Mesendoderm (in vitro differentiated cells): ENCODE data around the gene TMEM60.
A peak's percentile ranks its signal among the peaks of the same experiment; 100 is the strongest.
"Not testable (repeated sequence)": the region's sequence is repeated elsewhere in the genome, so short reads cannot be mapped to it uniquely, and the experiment has no call there.

Experiments used
- DNase-seq: peaks from one replicate; pipeline ENCODE4 v3.0.0; 2013
- H2AK5ac ChIP-seq: 2 replicates; pipeline ENCODE4 v1.6.1; 2013; ENCODE audit warnings: low read length, inconsistent platforms
- H2BK120ac ChIP-seq: 2 replicates; pipeline ENCODE4 v1.6.1; 2013; ENCODE audit warnings: low read depth, mild to moderate bottlenecking, low read length, moderate library complexity, mixed read lengths
- H2BK15ac ChIP-seq: replicated peaks from 2 replicates; pipeline ENCODE4 v1.6.1; 2013; ENCODE audit warnings: low read depth, mild to moderate bottlenecking, moderate library complexity
- H2BK5ac ChIP-seq: 2 replicates; pipeline ENCODE4 v1.6.1; 2013; ENCODE audit warnings: low read length, inconsistent platforms
- H3K18ac ChIP-seq: 2 replicates; pipeline ENCODE4 v1.6.1; 2013; ENCODE audit warnings: mild to moderate bottlenecking, low read length, mixed read lengths
- H3K23ac ChIP-seq: one replicate; pipeline ENCODE4 v1.6.1; 2013; ENCODE audit warnings: low read length
- H3K27ac ChIP-seq: 2 replicates; pipeline ENCODE4 v1.5.1; 2013; ENCODE audit warnings: low read depth, mild to moderate bottlenecking, inconsistent platforms, low read length, moderate library complexity
- H3K27me3 ChIP-seq: 2 replicates; pipeline ENCODE4 v1.6.1; 2013; ENCODE audit warnings: low read length, control low read depth, mild to moderate bottlenecking, inconsistent platforms; ENCODE audit not compliant: insufficient read depth, poor library complexity
- H3K36me3 ChIP-seq: 2 replicates; pipeline ENCODE4 v1.6.1; 2013; ENCODE audit warnings: low read length, inconsistent platforms; ENCODE audit not compliant: control insufficient read depth, insufficient read depth
- H3K4ac ChIP-seq: one replicate; pipeline ENCODE4 v1.6.1; 2013; ENCODE audit warnings: low read depth, mild to moderate bottlenecking, low read length, moderate library complexity
- H3K4me1 ChIP-seq: 2 replicates; pipeline ENCODE4 v1.6.1; 2013; ENCODE audit warnings: low read depth, low read length, inconsistent platforms; ENCODE audit not compliant: control insufficient read depth
- H3K4me2 ChIP-seq: 2 replicates; pipeline ENCODE4 v1.6.1; 2013; ENCODE audit warnings: low read length
- H3K4me3 ChIP-seq: 2 replicates; pipeline ENCODE4 v1.5.1; 2013; ENCODE audit warnings: mild to moderate bottlenecking, low read length
- H3K56ac ChIP-seq: one replicate; pipeline ENCODE4 v1.6.1; 2013; ENCODE audit warnings: low read length
- H3K79me1 ChIP-seq: 2 replicates; pipeline ENCODE4 v1.6.1; 2013; ENCODE audit warnings: low read length, inconsistent platforms
- H3K79me2 ChIP-seq: 2 replicates; pipeline ENCODE4 v1.6.1; 2013; ENCODE audit warnings: mild to moderate bottlenecking, low read length; ENCODE audit not compliant: control insufficient read depth, insufficient read depth
- H3K9ac ChIP-seq: 2 replicates; pipeline ENCODE4 v1.6.1; 2013; ENCODE audit warnings: low read length, inconsistent platforms
- H4K5ac ChIP-seq: one replicate; pipeline ENCODE4 v1.6.1; 2013; ENCODE audit warnings: low read length
- H4K8ac ChIP-seq: one replicate; pipeline ENCODE4 v1.6.1; 2013; ENCODE audit warnings: low read depth, mild to moderate bottlenecking, control low read depth, low read length, moderate library complexity
- WGBS: extraction: QIAGEN DNeasy Blood & Tissue Kit; methylation state at CpG from one replicate; pipeline ENCODE4 v1.1.7; 2013; ENCODE audit warnings: low lambda C conversion rate, missing lambda C conversion rate; ENCODE audit not compliant: insufficient coverage; ENCODE audit errors: extremely low coverage; 5-methylcytosine and 5-hydroxymethylcytosine counted together

Gene TMEM60

GRCh38 chr7:77791956-77792355 is 6.3 kb downstream of the TMEM60 start:
- H3K36me3 ChIP-seq = no peaks in the 10 kb centered on the region
- no peak overlapping the region for H3K27ac ChIP-seq

GRCh38 chr7:77791336-77791735 is 6.9 kb downstream of the TMEM60 start:
- H3K23ac ChIP-seq = no peak overlapping the region
- no peak overlapping the region for H3K4me2 ChIP-seq
- no peak overlapping the region for H3K56ac ChIP-seq
- H3K9ac ChIP-seq = no peak overlapping the region
- peak; percentile 25 for DNase-seq
- no peaks in the 10 kb centered on the region for H3K79me1 ChIP-seq
- no peak overlapping the region for H2BK120ac ChIP-seq
- H3K36me3 ChIP-seq = no peaks in the 10 kb centered on the region
- no peak overlapping the region for H4K5ac ChIP-seq
- H4K8ac ChIP-seq = no peak overlapping the region
- no peak overlapping the region for H3K18ac ChIP-seq
- no peak overlapping the region for H3K4ac ChIP-seq
- no peaks in the 10 kb centered on the region for H3K79me2 ChIP-seq
- no peak overlapping the region for H2BK5ac ChIP-seq
- no peak overlapping the region for H3K27ac ChIP-seq
- WGBS = no CpG with 5 or more reads among the region's 6 CpGs
- no peak overlapping the region for H3K4me3 ChIP-seq
- H3K4me1 ChIP-seq = no peaks in the 10 kb centered on the region
- H2AK5ac ChIP-seq = no peak overlapping the region
- no peak overlapping the region for H2BK15ac ChIP-seq
- H3K27me3 ChIP-seq = no peaks in the 10 kb centered on the region

More at GRCh38 chr7:77791956-77792355, 6.3 kb downstream of the TMEM60 start:
- DNase-seq = no peak
- WGBS = no CpG with 5 or more reads among the region's 2 CpGs
- Histone ChIP-seq H2AK5ac (no peak overlapping the region), H3K79me1 (peaks cover 1% of the 10 kb centered on the region), H3K4me3 (no peak overlapping the region), H2BK5ac (no peak overlapping the region), H3K9ac (no peak overlapping the region), H3K79me2 (peaks cover 1% of the 10 kb centered on the region), H4K8ac (no peak overlapping the region), H3K18ac (no peak overlapping the region), H2BK120ac (no peak overlapping the region), H3K4me1 (peaks cover 1% of the 10 kb centered on the region), H2BK15ac (no peak overlapping the region), H4K5ac (no peak overlapping the region), H3K4ac (no peak overlapping the region), H3K4me2 (no peak overlapping the region), H3K56ac (no peak overlapping the region), H3K23ac (no peak overlapping the region), H3K27me3 (no peaks in the 10 kb centered on the region)

- H4K8ac ChIP-seq = no peak overlapping the region
- no peak for DNase-seq
- no peak overlapping the region for H2BK5ac ChIP-seq
- H3K23ac ChIP-seq = no peak overlapping the region
- H3K18ac ChIP-seq = no peak overlapping the region
- H3K36me3 ChIP-seq = no peaks in the 10 kb centered on the region
- no peak overlapping the region for H3K56ac ChIP-seq
- no peak overlapping the region for H3K4me2 ChIP-seq
- H3K9ac ChIP-seq = no peak overlapping the region
- no peaks in the 10 kb centered on the region for H3K79me2 ChIP-seq
- H4K5ac ChIP-seq = no peak overlapping the region
- H3K4me3 ChIP-seq = no peak overlapping the region
- H3K4ac ChIP-seq = no peak overlapping the region
- no peak overlapping the region for H2AK5ac ChIP-seq
- no CpG with 5 or more reads among the region's 2 CpGs for WGBS
- no peak overlapping the region for H2BK120ac ChIP-seq
- no peaks in the 10 kb centered on the region for H3K27me3 ChIP-seq
- no peaks in the 10 kb centered on the region for H3K4me1 ChIP-seq
- H3K27ac ChIP-seq = no peak overlapping the region
- no peak overlapping the region for H2BK15ac ChIP-seq
- no peaks in the 10 kb centered on the region for H3K79me1 ChIP-seq
Measured at GRCh38 chr7:77788327-77788902, 9.8 kb downstream of the TMEM60 start.

GRCh38 chr7:77786741-77787140 is 11.5 kb downstream of the TMEM60 start:
- no peak overlapping the region for H3K4me2 ChIP-seq
- H4K5ac ChIP-seq = no peak overlapping the region
- no peak overlapping the region for H2AK5ac ChIP-seq
- no peak overlapping the region for H4K8ac ChIP-seq
- DNase-seq = no peak
- H3K4me1 ChIP-seq = no peaks in the 10 kb centered on the region
- H3K9ac ChIP-seq = no peak overlapping the region
- no peak overlapping the region for H2BK15ac ChIP-seq
- no peak overlapping the region for H3K4me3 ChIP-seq
- H2BK5ac ChIP-seq = no peak overlapping the region
- no peak overlapping the region for H2BK120ac ChIP-seq
- no peak overlapping the region for H3K18ac ChIP-seq
- no peaks in the 10 kb centered on the region for H3K79me1 ChIP-seq
- H3K27me3 ChIP-seq = no peaks in the 10 kb centered on the region
- no peak overlapping the region for H3K23ac ChIP-seq
- no peak overlapping the region for H3K27ac ChIP-seq
- H3K36me3 ChIP-seq = no peaks in the 10 kb centered on the region
- H3K56ac ChIP-seq = no peak overlapping the region
- H3K4ac ChIP-seq = no peak overlapping the region
- H3K79me2 ChIP-seq = no peaks in the 10 kb centered on the region

GRCh38 chr7:77786018-77786417 is 12.2 kb downstream of the TMEM60 start:
- no peaks in the 10 kb centered on the region for H3K27me3 ChIP-seq
- H2BK15ac ChIP-seq = no peak overlapping the region
- no peak overlapping the region for H3K27ac ChIP-seq
- H4K5ac ChIP-seq = no peak overlapping the region
- no peaks in the 10 kb centered on the region for H3K79me2 ChIP-seq
- no peak overlapping the region for H3K56ac ChIP-seq
- H3K4me3 ChIP-seq = no peak overlapping the region
- no peak overlapping the region for H3K4ac ChIP-seq
- no peak for DNase-seq
- H2AK5ac ChIP-seq = no peak overlapping the region
- H3K79me1 ChIP-seq = no peaks in the 10 kb centered on the region
- H3K23ac ChIP-seq = no peak overlapping the region
- no peaks in the 10 kb centered on the region for H3K4me1 ChIP-seq
- no CpG with 5 or more reads among the region's 3 CpGs for WGBS
- no peaks in the 10 kb centered on the region for H3K36me3 ChIP-seq
- H3K4me2 ChIP-seq = no peak overlapping the region
- no peak overlapping the region for H3K18ac ChIP-seq
- H2BK120ac ChIP-seq = no peak overlapping the region
- H2BK5ac ChIP-seq = no peak overlapping the region
- no peak overlapping the region for H3K9ac ChIP-seq
- no peak overlapping the region for H4K8ac ChIP-seq

GRCh38 chr7:77784426-77784825 is 13.8 kb downstream of the TMEM60 start:
- H3K79me1 ChIP-seq, H3K56ac ChIP-seq, H3K4me3 ChIP-seq, H3K4me2 ChIP-seq, H3K18ac ChIP-seq, H3K9ac ChIP-seq, H3K27ac ChIP-seq, DNase-seq, H4K5ac ChIP-seq, H3K23ac ChIP-seq, H3K79me2 ChIP-seq, H3K4me1 ChIP-seq, H2AK5ac ChIP-seq, H2BK15ac ChIP-seq, H4K8ac ChIP-seq, H3K27me3 ChIP-seq, H3K36me3 ChIP-seq, H2BK5ac ChIP-seq, H3K4ac ChIP-seq, H2BK120ac ChIP-seq: not testable (repeated sequence)
- WGBS = no CpG with 5 or more reads among the region's 10 CpGs
